WTC11 (cell line): ENCODE results near the gene BHLHE40. TPM values are rescaled to one million over a fixed set of nuclear protein-coding genes. Genes with fewer than 3 reads are reported as not detected.

Experiments
- ATAC-seq: fragments of 200-7000 bp; cut with Tn5 transposase; 2 replicates; pipeline ENCODE4 v1.10.0; 2021; ENCODE audit warnings: mild to moderate bottlenecking, moderate library complexity
- CTCF ChIA-PET: fragments of 300-600 bp; sonication (Branson Sonifier 250); formaldehyde crosslinking; loops from one replicate; lab custom pipeline; 2021; ENCODE audit warnings: antibody characterized with exemption; lab: Charles Lee
- POLR2A ChIA-PET: fragments of 350-600 bp; sonication (Branson Sonifier 250); formaldehyde crosslinking; loops from one replicate; lab custom pipeline; 2021; ENCODE audit warnings: antibody characterized with exemption; lab: Charles Lee
- DNase-seq: peaks from one replicate; pipeline ENCODE4 v3.0.0; 2021; ENCODE audit warnings: low spot score
- H3K27ac Mint-ChIP-seq: 2 replicates; pipeline ENCODE4 v1.8.0; 2021; ENCODE audit warnings: mixed read lengths
- H3K27me3 Mint-ChIP-seq: 2 replicates; pipeline ENCODE4 v1.8.0; 2021; ENCODE audit warnings: low read depth, mild to moderate bottlenecking, moderate library complexity, mixed read lengths
- H3K36me3 Mint-ChIP-seq: 2 replicates; pipeline ENCODE4 v1.8.0; 2021; ENCODE audit warnings: mixed read lengths
- H3K4me1 Mint-ChIP-seq: 2 replicates; pipeline ENCODE4 v1.8.0; 2022; ENCODE audit warnings: mixed read lengths
- H3K4me3 Mint-ChIP-seq: 2 replicates; pipeline ENCODE4 v1.8.0; 2021; ENCODE audit warnings: mild to moderate bottlenecking, moderate library complexity, mixed read lengths
- H3K9me3 Mint-ChIP-seq: 2 replicates; pipeline ENCODE4 v1.8.0; 2021; ENCODE audit warnings: mixed read lengths
- CREB1 ChIP-seq: sonication (generic); formaldehyde crosslinking; IDR thresholded peaks from 2 replicates; pipeline ENCODE4 v1.8.0; 2023; ENCODE audit warnings: mild to moderate bottlenecking, missing genetic modification reagents
- CREM ChIP-seq: sonication (generic); formaldehyde crosslinking; IDR thresholded peaks from 2 replicates; pipeline ENCODE4 v1.8.1; 2022; ENCODE audit warnings: mild to moderate bottlenecking, missing genetic modification reagents, moderate library complexity
- EMX1 ChIP-seq: fragments of 250-450 bp; sonication (Bioruptor Pico); IDR thresholded peaks from 2 replicates; pipeline ENCODE4 v1.8.0; 2021; ENCODE audit warnings: mild to moderate bottlenecking
- FOXJ3 ChIP-seq: sonication (generic); formaldehyde crosslinking; IDR thresholded peaks from 2 replicates; pipeline ENCODE4 v1.9.0; 2021; ENCODE audit warnings: missing genetic modification reagents, mild to moderate bottlenecking, borderline replicate concordance
- FOXK1 ChIP-seq: sonication (generic); formaldehyde crosslinking; IDR thresholded peaks from 2 replicates; pipeline ENCODE4 v1.8.0; 2022; ENCODE audit warnings: mild to moderate bottlenecking, moderate library complexity, missing genetic modification reagents
- IRF2 ChIP-seq: sonication (generic); formaldehyde crosslinking; IDR thresholded peaks from 2 replicates; pipeline ENCODE4 v1.8.0; 2022; ENCODE audit warnings: low read depth, missing genetic modification reagents, borderline replicate concordance
- NFE2L1 ChIP-seq: sonication (generic); formaldehyde crosslinking; IDR thresholded peaks from 2 replicates; pipeline ENCODE4 v1.8.1; 2023; ENCODE audit warnings: missing genetic modification reagents
- NFYB ChIP-seq: sonication (generic); formaldehyde crosslinking; conservative IDR thresholded peaks from 2 replicates; pipeline ENCODE4 v1.8.0; 2022; ENCODE audit warnings: low read depth, missing genetic modification reagents
- NR2C2 ChIP-seq: sonication (generic); formaldehyde crosslinking; IDR thresholded peaks from 2 replicates; pipeline ENCODE4 v1.8.0; 2022; ENCODE audit warnings: mild to moderate bottlenecking, missing genetic modification reagents
- OVOL2 ChIP-seq: fragments of 250-450 bp; sonication (Bioruptor Pico); IDR thresholded peaks from 2 replicates; pipeline ENCODE4 v1.9.0; 2021; ENCODE audit warnings: mild to moderate bottlenecking, borderline replicate concordance
- RORB ChIP-seq: fragments of 250-450 bp; sonication (Bioruptor Pico); IDR thresholded peaks from 2 replicates; pipeline ENCODE4 v1.9.0; 2021; ENCODE audit warnings: mild to moderate bottlenecking
- SMAD3 ChIP-seq: sonication (generic); formaldehyde crosslinking; IDR thresholded peaks from 2 replicates; pipeline ENCODE4 v1.8.0; 2022; ENCODE audit warnings: missing genetic modification reagents, mild to moderate bottlenecking, borderline replicate concordance
- TCF7 ChIP-seq: sonication (generic); formaldehyde crosslinking; IDR thresholded peaks from 2 replicates; pipeline ENCODE4 v1.8.0; 2022; ENCODE audit warnings: mild to moderate bottlenecking, low read depth, missing genetic modification reagents, moderate library complexity
- ZBTB21 ChIP-seq: sonication (generic); formaldehyde crosslinking; IDR thresholded peaks from 2 replicates; pipeline ENCODE4 v1.8.1; 2023; ENCODE audit warnings: mild to moderate bottlenecking, missing genetic modification reagents, borderline replicate concordance
- ZNF121 ChIP-seq: sonication (generic); formaldehyde crosslinking; IDR thresholded peaks from 2 replicates; pipeline ENCODE4 v1.8.0; 2023; ENCODE audit warnings: missing genetic modification reagents
- ZNF138 ChIP-seq: sonication (generic); formaldehyde crosslinking; conservative IDR thresholded peaks from 2 replicates; pipeline ENCODE4 v1.8.1; 2022; ENCODE audit warnings: mild to moderate bottlenecking, moderate library complexity, missing genetic modification reagents
- ZNF317 ChIP-seq: sonication (generic); formaldehyde crosslinking; IDR thresholded peaks from 2 replicates; pipeline ENCODE4 v1.8.1; 2023; ENCODE audit warnings: low read depth, mild to moderate bottlenecking, moderate library complexity, missing genetic modification reagents, borderline replicate concordance
- total RNA-seq: library from RNA; stranded (reverse); gene quantifications from 3 replicates; pipeline ENCODE4 v1.2.3, GENCODE V29; 2021
- TF ChIP-seq, protein P1 (sequence below): sonication (generic); formaldehyde crosslinking; IDR thresholded peaks from 2 replicates; pipeline ENCODE4 v1.8.0; 2022; ENCODE audit warnings: mild to moderate bottlenecking, missing genetic modification reagents
- TF ChIP-seq, protein P2 (sequence below): sonication (generic); formaldehyde crosslinking; IDR thresholded peaks from 2 replicates; pipeline ENCODE4 v1.8.0; 2022; ENCODE audit warnings: missing genetic modification reagents
- TF ChIP-seq, protein P3 (sequence below): sonication (generic); formaldehyde crosslinking; IDR thresholded peaks from 2 replicates; pipeline ENCODE4 v1.8.0; 2023; ENCODE audit warnings: missing genetic modification reagents
- TF ChIP-seq, protein P4 (sequence below): fragments of 250-450 bp; sonication (Bioruptor Pico); IDR thresholded peaks from 2 replicates; pipeline ENCODE4 v2.1.2; 2022; ENCODE audit warnings: mild to moderate bottlenecking, moderate library complexity
- TF ChIP-seq, protein P5 (sequence below): sonication (generic); formaldehyde crosslinking; IDR thresholded peaks from 2 replicates; pipeline ENCODE4 v1.8.0; 2023; ENCODE audit warnings: mild to moderate bottlenecking, missing genetic modification reagents
- TF ChIP-seq, protein P6 (sequence below): sonication (generic); formaldehyde crosslinking; IDR thresholded peaks from 2 replicates; pipeline ENCODE4 v1.8.0; 2022; ENCODE audit warnings: mild to moderate bottlenecking, missing genetic modification reagents

The BHLHE40 gene
- total RNA-seq, 1 experiment from 2014 or later = 5.7 TPM

DNA sequence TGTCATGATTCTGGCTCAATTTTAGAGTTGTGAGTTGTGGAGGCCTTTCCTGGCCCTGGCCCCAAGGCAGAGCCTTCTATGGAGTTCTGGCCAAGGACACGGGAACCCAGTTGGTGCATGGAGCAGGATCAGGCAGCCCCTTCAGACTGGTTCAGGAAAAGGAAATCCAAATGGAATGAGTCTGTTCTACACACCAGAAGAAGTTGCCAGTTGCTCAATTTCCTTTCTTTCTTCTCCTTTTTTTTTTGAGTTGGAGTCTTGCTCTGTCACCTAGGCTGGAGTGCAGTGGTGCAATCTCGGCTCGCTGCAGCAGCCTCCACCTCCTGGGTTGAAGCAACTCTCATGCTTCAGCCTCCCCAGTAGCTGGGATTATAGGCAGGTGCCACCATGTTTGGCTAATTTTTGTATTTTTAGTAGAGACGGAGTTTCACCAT, 28.9 kb upstream of the BHLHE40 start (continued):
- TF ChIP-seq, protein P1, sequence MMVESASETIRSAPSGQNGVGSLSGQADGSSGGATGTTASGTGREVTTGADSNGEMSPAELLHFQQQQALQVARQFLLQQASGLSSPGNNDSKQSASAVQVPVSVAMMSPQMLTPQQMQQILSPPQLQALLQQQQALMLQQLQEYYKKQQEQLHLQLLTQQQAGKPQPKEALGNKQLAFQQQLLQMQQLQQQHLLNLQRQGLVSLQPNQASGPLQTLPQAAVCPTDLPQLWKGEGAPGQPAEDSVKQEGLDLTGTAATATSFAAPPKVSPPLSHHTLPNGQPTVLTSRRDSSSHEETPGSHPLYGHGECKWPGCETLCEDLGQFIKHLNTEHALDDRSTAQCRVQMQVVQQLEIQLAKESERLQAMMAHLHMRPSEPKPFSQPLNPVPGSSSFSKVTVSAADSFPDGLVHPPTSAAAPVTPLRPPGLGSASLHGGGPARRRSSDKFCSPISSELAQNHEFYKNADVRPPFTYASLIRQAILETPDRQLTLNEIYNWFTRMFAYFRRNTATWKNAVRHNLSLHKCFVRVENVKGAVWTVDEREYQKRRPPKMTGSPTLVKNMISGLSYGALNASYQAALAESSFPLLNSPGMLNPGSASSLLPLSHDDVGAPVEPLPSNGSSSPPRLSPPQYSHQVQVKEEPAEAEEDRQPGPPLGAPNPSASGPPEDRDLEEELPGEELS (CRISPR knock-in tag) = no peak
- TF ChIP-seq NR2C2 = no peak
- TF ChIP-seq, all 79 proteins: peak for 0

DNA sequence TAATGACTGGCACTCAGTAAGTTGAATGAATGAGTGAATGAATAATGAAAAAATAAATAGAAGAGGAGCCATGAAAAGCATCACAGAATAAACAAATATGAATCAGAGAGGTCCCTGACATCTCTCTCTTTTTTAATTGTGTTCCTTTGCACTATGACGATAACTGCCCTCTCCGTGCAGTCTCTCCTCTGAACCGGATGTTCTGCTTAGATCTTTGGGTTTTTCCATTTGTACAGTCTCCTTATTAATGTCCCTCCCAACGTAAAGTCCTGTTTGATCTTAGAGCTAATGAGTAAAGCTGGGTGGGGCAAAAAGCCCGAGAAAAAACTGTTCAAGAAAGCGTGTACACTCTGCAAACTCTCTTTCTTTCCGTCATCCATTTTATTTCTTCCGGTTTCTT, 28.3 kb upstream of the BHLHE40 start:
- Mint-ChIP-seq H3K4me1 (no peaks in the 10 kb centered on the region), H3K36me3 (no peaks in the 10 kb centered on the region), H3K27me3 (no peaks in the 10 kb centered on the region), H3K27ac (no peak overlapping the region), H3K9me3 (no peaks in the 10 kb centered on the region), H3K4me3 (no peak overlapping the region)
- TF ChIP-seq, protein P2, sequence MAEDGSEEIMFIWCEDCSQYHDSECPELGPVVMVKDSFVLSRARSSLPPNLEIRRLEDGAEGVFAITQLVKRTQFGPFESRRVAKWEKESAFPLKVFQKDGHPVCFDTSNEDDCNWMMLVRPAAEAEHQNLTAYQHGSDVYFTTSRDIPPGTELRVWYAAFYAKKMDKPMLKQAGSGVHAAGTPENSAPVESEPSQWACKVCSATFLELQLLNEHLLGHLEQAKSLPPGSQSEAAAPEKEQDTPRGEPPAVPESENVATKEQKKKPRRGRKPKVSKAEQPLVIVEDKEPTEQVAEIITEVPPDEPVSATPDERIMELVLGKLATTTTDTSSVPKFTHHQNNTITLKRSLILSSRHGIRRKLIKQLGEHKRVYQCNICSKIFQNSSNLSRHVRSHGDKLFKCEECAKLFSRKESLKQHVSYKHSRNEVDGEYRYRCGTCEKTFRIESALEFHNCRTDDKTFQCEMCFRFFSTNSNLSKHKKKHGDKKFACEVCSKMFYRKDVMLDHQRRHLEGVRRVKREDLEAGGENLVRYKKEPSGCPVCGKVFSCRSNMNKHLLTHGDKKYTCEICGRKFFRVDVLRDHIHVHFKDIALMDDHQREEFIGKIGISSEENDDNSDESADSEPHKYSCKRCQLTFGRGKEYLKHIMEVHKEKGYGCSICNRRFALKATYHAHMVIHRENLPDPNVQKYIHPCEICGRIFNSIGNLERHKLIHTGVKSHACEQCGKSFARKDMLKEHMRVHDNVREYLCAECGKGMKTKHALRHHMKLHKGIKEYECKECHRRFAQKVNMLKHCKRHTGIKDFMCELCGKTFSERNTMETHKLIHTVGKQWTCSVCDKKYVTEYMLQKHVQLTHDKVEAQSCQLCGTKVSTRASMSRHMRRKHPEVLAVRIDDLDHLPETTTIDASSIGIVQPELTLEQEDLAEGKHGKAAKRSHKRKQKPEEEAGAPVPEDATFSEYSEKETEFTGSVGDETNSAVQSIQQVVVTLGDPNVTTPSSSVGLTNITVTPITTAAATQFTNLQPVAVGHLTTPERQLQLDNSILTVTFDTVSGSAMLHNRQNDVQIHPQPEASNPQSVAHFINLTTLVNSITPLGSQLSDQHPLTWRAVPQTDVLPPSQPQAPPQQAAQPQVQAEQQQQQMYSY (CRISPR knock-in tag) = no peak
- no peak for TF ChIP-seq EMX1 (CRISPR knock-in tag)
- no peak for TF ChIP-seq ZNF121
- TF ChIP-seq TCF7 = no peak
- TF ChIP-seq OVOL2 (CRISPR knock-in tag) = no peak
- no peak for ATAC-seq
- ChIA-PET POLR2A (no interaction called here), CTCF (no interaction called here)
- no peak for DNase-seq

DNA sequence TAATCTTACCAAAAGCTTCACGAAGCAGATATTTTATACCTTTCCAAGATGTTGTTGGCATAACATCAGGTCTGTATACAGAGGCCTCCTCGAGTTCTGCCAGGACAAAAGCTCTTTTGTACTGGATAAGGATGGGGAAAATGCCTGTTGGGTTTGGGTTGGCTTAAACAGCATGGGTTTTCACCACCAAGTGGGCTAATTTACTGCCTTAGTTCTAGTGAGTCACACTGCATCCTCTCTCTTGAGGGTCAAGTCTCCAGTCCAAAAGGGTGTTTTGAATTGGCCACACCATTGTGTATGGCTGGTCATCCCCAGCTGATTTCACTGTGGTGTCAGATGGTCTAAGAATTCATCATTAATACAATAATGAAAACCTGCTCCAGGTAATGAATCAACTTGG, 26.1 kb upstream of the BHLHE40 start:
- CTCF ChIA-PET = interaction anchor here (1.5 kb wide), 1 partner anchor 23 kb away, joined by 3 read pairs; no protein-coding TSS in a partner anchor
- no peaks in the 10 kb centered on the region for H3K36me3 Mint-ChIP-seq
- no peak overlapping the region for H3K4me3 Mint-ChIP-seq
- ATAC-seq (no peak), DNase-seq (no peak)
- POLR2A ChIA-PET = no interaction called here
- no peaks in the 10 kb centered on the region for H3K27me3 Mint-ChIP-seq
- H3K9me3 Mint-ChIP-seq = no peaks in the 10 kb centered on the region
- TF ChIP-seq CREM (CRISPR knock-in tag) (no peak), TCF7 (no peak), SMAD3 (CRISPR knock-in tag) (no peak), FOXJ3 (CRISPR knock-in tag) (no peak), RORB (CRISPR knock-in tag) (no peak), ZNF317 (no peak), FOXK1 (CRISPR knock-in tag) (no peak), ZBTB21 (CRISPR knock-in tag) (no peak), NFE2L1 (CRISPR knock-in tag) (no peak), ZNF121 (no peak), ZNF138 (CRISPR knock-in tag) (no peak), IRF2 (CRISPR knock-in tag) (no peak), CREB1 (CRISPR knock-in tag) (no peak), NFYB (CRISPR knock-in tag) (no peak)
- TF ChIP-seq, protein P3, sequence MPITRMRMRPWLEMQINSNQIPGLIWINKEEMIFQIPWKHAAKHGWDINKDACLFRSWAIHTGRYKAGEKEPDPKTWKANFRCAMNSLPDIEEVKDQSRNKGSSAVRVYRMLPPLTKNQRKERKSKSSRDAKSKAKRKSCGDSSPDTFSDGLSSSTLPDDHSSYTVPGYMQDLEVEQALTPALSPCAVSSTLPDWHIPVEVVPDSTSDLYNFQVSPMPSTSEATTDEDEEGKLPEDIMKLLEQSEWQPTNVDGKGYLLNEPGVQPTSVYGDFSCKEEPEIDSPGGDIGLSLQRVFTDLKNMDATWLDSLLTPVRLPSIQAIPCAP = no peak
- TF ChIP-seq, protein P4, sequence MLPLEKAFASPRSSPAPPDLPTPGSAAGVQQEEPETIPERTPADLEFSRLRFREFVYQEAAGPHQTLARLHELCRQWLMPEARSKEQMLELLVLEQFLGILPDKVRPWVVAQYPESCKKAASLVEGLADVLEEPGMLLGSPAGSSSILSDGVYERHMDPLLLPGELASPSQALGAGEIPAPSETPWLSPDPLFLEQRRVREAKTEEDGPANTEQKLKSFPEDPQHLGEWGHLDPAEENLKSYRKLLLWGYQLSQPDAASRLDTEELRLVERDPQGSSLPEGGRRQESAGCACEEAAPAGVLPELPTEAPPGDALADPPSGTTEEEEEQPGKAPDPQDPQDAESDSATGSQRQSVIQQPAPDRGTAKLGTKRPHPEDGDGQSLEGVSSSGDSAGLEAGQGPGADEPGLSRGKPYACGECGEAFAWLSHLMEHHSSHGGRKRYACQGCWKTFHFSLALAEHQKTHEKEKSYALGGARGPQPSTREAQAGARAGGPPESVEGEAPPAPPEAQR = no peak
- TF ChIP-seq, protein P5, sequence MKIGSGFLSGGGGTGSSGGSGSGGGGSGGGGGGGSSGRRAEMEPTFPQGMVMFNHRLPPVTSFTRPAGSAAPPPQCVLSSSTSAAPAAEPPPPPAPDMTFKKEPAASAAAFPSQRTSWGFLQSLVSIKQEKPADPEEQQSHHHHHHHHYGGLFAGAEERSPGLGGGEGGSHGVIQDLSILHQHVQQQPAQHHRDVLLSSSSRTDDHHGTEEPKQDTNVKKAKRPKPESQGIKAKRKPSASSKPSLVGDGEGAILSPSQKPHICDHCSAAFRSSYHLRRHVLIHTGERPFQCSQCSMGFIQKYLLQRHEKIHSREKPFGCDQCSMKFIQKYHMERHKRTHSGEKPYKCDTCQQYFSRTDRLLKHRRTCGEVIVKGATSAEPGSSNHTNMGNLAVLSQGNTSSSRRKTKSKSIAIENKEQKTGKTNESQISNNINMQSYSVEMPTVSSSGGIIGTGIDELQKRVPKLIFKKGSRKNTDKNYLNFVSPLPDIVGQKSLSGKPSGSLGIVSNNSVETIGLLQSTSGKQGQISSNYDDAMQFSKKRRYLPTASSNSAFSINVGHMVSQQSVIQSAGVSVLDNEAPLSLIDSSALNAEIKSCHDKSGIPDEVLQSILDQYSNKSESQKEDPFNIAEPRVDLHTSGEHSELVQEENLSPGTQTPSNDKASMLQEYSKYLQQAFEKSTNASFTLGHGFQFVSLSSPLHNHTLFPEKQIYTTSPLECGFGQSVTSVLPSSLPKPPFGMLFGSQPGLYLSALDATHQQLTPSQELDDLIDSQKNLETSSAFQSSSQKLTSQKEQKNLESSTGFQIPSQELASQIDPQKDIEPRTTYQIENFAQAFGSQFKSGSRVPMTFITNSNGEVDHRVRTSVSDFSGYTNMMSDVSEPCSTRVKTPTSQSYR (CRISPR knock-in tag) = no peak
- TF ChIP-seq, protein P6, sequence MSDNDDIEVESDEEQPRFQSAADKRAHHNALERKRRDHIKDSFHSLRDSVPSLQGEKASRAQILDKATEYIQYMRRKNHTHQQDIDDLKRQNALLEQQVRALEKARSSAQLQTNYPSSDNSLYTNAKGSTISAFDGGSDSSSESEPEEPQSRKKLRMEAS = no peak
- peaks cover 9% of the 10 kb centered on the region; the same call in 1 of the 2 replicates for H3K4me1 Mint-ChIP-seq
- no peak overlapping the region for H3K27ac Mint-ChIP-seq
